Measurements from ENCODE around the gene SPINK7. TPM values are rescaled to one million over a fixed set of nuclear protein-coding genes. Genes with fewer than 3 reads are reported as not detected.

Gene SPINK7
- total RNA-seq, 6 experiments from 2014 or later, result not detected

DNA sequence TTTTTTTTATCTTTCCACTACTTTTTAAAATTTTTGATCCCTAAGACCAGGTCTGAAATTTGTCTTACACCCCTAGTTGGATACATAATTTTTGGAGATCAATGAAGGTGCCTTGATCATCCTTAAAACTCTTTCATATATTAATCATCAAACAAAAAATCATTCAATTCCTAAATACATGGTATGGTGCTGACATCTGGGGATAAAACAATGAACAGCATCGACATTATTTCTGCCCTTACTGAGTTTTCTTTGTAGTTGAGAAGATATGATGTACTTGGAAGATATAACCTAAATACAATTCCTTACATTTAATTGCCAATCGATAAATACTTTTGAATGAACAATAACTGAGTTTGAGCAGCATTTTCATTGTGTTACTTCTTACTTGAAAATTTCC, 41.4 kb downstream of the SPINK7 start:
- Mint-ChIP-seq H3K27ac (no peak overlapping the region), H3K4me1 (ENCODE audit: low read depth) (no peaks in the 10 kb centered on the region), H3K27me3 (ENCODE audit: insufficient read depth) (peaks cover 2% of the 10 kb centered on the region; the same call in 1 of the 2 replicates), H3K36me3 (ENCODE audit: low read depth) (no peaks in the 10 kb centered on the region), H3K4me3 (no peak overlapping the region), H3K9me3 (no peaks in the 10 kb centered on the region)
- TF ChIP-seq, protein P1, sequence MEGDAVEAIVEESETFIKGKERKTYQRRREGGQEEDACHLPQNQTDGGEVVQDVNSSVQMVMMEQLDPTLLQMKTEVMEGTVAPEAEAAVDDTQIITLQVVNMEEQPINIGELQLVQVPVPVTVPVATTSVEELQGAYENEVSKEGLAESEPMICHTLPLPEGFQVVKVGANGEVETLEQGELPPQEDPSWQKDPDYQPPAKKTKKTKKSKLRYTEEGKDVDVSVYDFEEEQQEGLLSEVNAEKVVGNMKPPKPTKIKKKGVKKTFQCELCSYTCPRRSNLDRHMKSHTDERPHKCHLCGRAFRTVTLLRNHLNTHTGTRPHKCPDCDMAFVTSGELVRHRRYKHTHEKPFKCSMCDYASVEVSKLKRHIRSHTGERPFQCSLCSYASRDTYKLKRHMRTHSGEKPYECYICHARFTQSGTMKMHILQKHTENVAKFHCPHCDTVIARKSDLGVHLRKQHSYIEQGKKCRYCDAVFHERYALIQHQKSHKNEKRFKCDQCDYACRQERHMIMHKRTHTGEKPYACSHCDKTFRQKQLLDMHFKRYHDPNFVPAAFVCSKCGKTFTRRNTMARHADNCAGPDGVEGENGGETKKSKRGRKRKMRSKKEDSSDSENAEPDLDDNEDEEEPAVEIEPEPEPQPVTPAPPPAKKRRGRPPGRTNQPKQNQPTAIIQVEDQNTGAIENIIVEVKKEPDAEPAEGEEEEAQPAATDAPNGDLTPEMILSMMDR (IDR thresholded peaks at IDR 0.05), result no peak
- no peak for DNase-seq

DNA sequence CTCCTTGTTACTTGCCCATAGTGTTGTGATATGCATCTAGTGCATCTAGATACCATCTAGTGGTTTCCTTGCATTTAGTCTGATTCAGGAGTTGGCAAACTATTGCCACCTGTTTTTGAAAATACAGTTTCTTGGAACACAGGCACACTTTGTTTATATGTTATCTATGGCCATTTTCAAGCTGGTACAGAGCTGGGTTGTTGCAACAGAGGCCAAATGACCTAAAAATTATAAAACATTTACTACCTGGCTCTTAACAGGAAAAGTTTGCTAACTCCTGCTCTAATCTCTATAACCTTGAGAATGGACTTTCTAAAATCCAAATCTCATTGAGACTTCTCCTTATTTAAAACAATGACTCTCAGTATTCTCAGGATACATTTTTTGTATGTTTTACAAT, 52.1 kb downstream of the SPINK7 start:
- Mint-ChIP-seq H3K27me3 (ENCODE audit: insufficient read depth) (peaks cover 2% of the 10 kb centered on the region; the same call in 1 of the 2 replicates), H3K4me1 (ENCODE audit: low read depth) (no peaks in the 10 kb centered on the region), H3K36me3 (ENCODE audit: low read depth) (no peaks in the 10 kb centered on the region), H3K27ac (no peak overlapping the region), H3K9me3 (no peaks in the 10 kb centered on the region), H3K4me3 (no peak overlapping the region)
- no peak for DNase-seq
- TF ChIP-seq, protein P1 (IDR thresholded peaks at IDR 0.05), result no peak

Other genes with a start within 250 kb of the SPINK7 start
- not detected for gene SPINK5, start 248.4 kb upstream of the SPINK7 start, total RNA-seq (2021; fragmentation: NEBNext Ultra II Directional; extraction: Animal tissue kit (Norgen Biotek cat#: 25700))
- not detected for gene SPINK14, start 143.9 kb upstream of the SPINK7 start, total RNA-seq (2021; fragmentation: NEBNext Ultra II Directional; extraction: Animal tissue kit (Norgen Biotek cat#: 25700))
- gene SPINK6, start 109.4 kb upstream of the SPINK7 start, total RNA-seq (2021; fragmentation: NEBNext Ultra II Directional; extraction: Animal tissue kit (Norgen Biotek cat#: 25700)), result not detected
- gene MARCOL, start 73.9 kb upstream of the SPINK7 start, total RNA-seq (2021; fragmentation: NEBNext Ultra II Directional; extraction: Animal tissue kit (Norgen Biotek cat#: 25700)), result not detected
- gene SPINK13, start 43.6 kb upstream of the SPINK7 start, total RNA-seq (2021; fragmentation: NEBNext Ultra II Directional; extraction: Animal tissue kit (Norgen Biotek cat#: 25700)), result not detected
- gene SPINK9, start 23.1 kb downstream of the SPINK7 start, total RNA-seq (2021; fragmentation: NEBNext Ultra II Directional; extraction: Animal tissue kit (Norgen Biotek cat#: 25700)), result not detected
- gene FBXO38, start 71.5 kb downstream of the SPINK7 start, total RNA-seq (2021; fragmentation: NEBNext Ultra II Directional; extraction: Animal tissue kit (Norgen Biotek cat#: 25700)), result 10 to 100 TPM; 28.1 to 31.7 (median 30.9) TPM